ENCODE measurements around the gene ADK.

DNA sequence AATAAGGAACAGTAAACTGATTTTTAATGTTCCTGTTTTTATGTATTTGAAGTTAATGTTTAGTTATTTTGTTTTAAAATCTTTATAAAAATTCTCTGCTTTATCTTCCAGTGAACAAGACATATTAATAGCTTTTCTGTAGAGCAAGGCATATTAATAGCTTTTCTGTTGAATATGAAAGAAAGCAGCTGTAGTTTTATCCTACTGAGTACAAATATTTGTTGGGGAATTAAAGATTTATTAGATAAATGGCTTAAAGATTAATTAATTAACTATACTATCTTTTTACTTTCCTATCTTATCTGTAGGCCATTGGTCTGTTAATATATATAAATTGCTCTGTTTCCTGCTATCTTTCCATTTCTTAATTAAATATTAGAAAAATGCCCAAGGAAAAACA is 299.6 kb downstream of the ADK start:
- TF ChIP-seq, protein P1, sequence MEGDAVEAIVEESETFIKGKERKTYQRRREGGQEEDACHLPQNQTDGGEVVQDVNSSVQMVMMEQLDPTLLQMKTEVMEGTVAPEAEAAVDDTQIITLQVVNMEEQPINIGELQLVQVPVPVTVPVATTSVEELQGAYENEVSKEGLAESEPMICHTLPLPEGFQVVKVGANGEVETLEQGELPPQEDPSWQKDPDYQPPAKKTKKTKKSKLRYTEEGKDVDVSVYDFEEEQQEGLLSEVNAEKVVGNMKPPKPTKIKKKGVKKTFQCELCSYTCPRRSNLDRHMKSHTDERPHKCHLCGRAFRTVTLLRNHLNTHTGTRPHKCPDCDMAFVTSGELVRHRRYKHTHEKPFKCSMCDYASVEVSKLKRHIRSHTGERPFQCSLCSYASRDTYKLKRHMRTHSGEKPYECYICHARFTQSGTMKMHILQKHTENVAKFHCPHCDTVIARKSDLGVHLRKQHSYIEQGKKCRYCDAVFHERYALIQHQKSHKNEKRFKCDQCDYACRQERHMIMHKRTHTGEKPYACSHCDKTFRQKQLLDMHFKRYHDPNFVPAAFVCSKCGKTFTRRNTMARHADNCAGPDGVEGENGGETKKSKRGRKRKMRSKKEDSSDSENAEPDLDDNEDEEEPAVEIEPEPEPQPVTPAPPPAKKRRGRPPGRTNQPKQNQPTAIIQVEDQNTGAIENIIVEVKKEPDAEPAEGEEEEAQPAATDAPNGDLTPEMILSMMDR (IDR thresholded peaks at IDR 0.05): no peak
- TF ChIP-seq POLR2A (IDR thresholded peaks at IDR 0.05) (no peak), POLR2AphosphoS5 (IDR thresholded peaks at IDR 0.05) (no peak)

Data from stomach (tissue), 4 donors.